Esophagus squamous epithelium (tissue), 4 donors: ENCODE results near the gene PFDN2.

ENCODE experiments used
- POLR2A ChIP-seq, 4 donors: fragments of 450-650 bp; IDR thresholded peaks; one replicate each; pipeline ENCODE4 v1.6.1; 2017; ENCODE audit warnings: antibody characterized with exemption in 4 of 4, mild to moderate bottlenecking in 4 of 4, moderate library complexity in 3 of 4
- TF ChIP-seq, protein P1 (sequence below), 6 experiments: fragments of 450-650 bp in 4 of 6; fragments of 200-600 bp in 2 of 6; sonication (generic) in 2 of 6; IDR thresholded peaks; one replicate each; pipeline ENCODE4 v1.5.1; 2016 to 2019; ENCODE audit warnings: antibody characterized with exemption in 6 of 6, mild to moderate bottlenecking in 4 of 6, moderate library complexity in 4 of 6

DNA sequence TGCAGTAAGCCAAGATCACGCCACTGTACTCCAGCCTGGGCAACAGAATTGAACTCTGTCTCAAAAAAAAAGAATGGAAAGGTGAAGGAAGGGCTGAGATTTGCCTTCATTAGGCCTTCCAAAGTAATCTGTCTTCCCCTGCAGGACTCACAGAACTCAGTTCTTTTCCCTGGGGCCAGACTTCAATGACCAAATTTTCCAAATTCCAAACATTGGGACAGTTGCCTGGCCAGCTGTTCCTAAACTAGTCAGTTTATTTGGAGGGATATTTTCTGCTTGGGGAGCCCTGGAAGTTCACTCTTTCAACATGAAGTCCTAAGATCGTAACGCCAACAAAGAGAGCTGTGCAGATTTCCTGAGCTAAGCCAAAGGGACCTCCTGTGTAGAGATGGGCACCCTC lies 20.0 kb upstream of the PFDN2 start:
- TF ChIP-seq, protein P1, sequence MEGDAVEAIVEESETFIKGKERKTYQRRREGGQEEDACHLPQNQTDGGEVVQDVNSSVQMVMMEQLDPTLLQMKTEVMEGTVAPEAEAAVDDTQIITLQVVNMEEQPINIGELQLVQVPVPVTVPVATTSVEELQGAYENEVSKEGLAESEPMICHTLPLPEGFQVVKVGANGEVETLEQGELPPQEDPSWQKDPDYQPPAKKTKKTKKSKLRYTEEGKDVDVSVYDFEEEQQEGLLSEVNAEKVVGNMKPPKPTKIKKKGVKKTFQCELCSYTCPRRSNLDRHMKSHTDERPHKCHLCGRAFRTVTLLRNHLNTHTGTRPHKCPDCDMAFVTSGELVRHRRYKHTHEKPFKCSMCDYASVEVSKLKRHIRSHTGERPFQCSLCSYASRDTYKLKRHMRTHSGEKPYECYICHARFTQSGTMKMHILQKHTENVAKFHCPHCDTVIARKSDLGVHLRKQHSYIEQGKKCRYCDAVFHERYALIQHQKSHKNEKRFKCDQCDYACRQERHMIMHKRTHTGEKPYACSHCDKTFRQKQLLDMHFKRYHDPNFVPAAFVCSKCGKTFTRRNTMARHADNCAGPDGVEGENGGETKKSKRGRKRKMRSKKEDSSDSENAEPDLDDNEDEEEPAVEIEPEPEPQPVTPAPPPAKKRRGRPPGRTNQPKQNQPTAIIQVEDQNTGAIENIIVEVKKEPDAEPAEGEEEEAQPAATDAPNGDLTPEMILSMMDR (IDR thresholded peaks at IDR 0.05): no peak
- no peak for TF ChIP-seq POLR2A (IDR thresholded peaks at IDR 0.05)
